Measurements from ENCODE around the gene XAGE2. TPM values are rescaled to one million over a fixed set of nuclear protein-coding genes. Genes with fewer than 3 reads are reported as not detected.
"Not testable (repeated sequence)": the region's sequence is repeated elsewhere in the genome, so short reads cannot be mapped to it uniquely, and the experiment has no call there.

XAGE2 gene
- total RNA-seq (ENCODE audit: low replicate concordance): not detected in 2 replicates

- DNase-seq (ENCODE audit: low read depth): no peak
- TF ChIP-seq, protein P1, sequence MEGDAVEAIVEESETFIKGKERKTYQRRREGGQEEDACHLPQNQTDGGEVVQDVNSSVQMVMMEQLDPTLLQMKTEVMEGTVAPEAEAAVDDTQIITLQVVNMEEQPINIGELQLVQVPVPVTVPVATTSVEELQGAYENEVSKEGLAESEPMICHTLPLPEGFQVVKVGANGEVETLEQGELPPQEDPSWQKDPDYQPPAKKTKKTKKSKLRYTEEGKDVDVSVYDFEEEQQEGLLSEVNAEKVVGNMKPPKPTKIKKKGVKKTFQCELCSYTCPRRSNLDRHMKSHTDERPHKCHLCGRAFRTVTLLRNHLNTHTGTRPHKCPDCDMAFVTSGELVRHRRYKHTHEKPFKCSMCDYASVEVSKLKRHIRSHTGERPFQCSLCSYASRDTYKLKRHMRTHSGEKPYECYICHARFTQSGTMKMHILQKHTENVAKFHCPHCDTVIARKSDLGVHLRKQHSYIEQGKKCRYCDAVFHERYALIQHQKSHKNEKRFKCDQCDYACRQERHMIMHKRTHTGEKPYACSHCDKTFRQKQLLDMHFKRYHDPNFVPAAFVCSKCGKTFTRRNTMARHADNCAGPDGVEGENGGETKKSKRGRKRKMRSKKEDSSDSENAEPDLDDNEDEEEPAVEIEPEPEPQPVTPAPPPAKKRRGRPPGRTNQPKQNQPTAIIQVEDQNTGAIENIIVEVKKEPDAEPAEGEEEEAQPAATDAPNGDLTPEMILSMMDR (IDR thresholded peaks at IDR 0.05; ENCODE audit: insufficient read depth, low read length): no peak
- H3K4me3 ChIP-seq (ENCODE audit: low read depth, low read length): no peak within 1 kb of the TSS
These were observed at the start of gene XAGE2 for GRCh38 chrX:52368368-52369055. TSS of gene XAGE2 (plus strand) at chrX:52369021. CDS start at chrX:52370015, 994 bp downstream.

GRCh38 chrX:52337410-52337809 lies 31.4 kb upstream of the XAGE2 start:
- H3K4me3 ChIP-seq (ENCODE audit: low read depth, low read length): no peak overlapping the region
- DNase-seq (ENCODE audit: low read depth): no peak
- TF ChIP-seq, protein P1 (IDR thresholded peaks at IDR 0.05; ENCODE audit: insufficient read depth, low read length): no peak

DNA sequence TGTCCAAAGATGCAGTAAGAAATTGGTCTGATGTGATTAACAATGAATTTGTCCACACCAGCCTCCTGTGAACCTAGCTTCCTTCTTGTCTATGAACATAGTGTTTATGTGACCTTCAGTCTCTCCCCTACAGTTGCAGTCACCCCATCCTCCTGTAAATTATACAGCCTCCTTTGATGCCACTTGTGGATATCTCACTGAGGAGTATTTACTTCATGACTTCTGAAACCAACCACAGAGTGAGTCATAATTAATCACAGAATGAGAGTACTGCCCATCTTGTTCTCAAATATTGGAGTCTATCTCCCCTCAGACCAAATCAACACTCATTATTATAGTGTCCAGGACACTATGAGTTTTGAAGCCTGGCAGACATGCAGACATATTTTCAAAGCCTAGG lies 27.3 kb upstream of the XAGE2 start:
- TF ChIP-seq, protein P1 (IDR thresholded peaks at IDR 0.05; ENCODE audit: insufficient read depth, low read length): no peak
- DNase-seq (ENCODE audit: low read depth): no peak
- no peak overlapping the region for H3K4me3 ChIP-seq (ENCODE audit: low read depth, low read length)

- not testable (repeated sequence) for DNase-seq (ENCODE audit: low read depth); H3K4me3 ChIP-seq (ENCODE audit: low read depth, low read length)
These were observed 25.7 kb upstream of the XAGE2 start for GRCh38 chrX:52343131-52343530.

DNA sequence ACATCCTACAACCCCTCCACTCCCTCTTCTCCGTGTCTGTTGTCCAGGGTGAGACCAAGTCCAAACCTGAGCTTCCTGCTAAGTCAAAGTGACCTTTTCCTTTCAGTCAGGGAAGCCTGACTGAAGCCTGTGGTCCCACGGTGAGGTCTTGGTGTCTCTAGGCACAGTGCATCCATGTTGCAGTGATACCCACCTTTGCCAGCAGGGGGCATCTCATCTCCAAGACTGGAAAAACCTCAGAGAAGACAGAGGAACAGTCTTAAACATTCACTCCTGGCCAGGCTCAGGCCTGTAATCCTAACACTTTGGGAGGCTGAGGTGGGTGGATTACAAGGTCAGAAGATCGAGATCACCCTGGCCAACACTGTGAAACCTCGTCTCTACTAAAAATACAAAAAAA lies 23.4 kb upstream of the XAGE2 start:
- peak; percentile 60 for DNase-seq (ENCODE audit: low read depth)
- TF ChIP-seq, protein P1 (IDR thresholded peaks at IDR 0.05; ENCODE audit: insufficient read depth, low read length): peak; percentile 62
- not testable (repeated sequence) for H3K4me3 ChIP-seq (ENCODE audit: low read depth, low read length)

GRCh38 chrX:52346174-52347165 lies 22.4 kb upstream of the XAGE2 start:
- no peak for DNase-seq (ENCODE audit: low read depth)
- TF ChIP-seq, protein P1 (IDR thresholded peaks at IDR 0.05; ENCODE audit: insufficient read depth, low read length): no peak
- H3K4me3 ChIP-seq (ENCODE audit: low read depth, low read length): no peak overlapping the region

GRCh38 chrX:52349681-52350080 lies 19.1 kb upstream of the XAGE2 start:
- TF ChIP-seq, protein P1 (IDR thresholded peaks at IDR 0.05; ENCODE audit: insufficient read depth, low read length): no peak
- no peak overlapping the region for H3K4me3 ChIP-seq (ENCODE audit: low read depth, low read length)

More at GRCh38 chrX:52349681-52350080, 19.1 kb upstream of the XAGE2 start:
- no peak for DNase-seq (ENCODE audit: low read depth)

Data from fibroblast of the aortic adventitia (primary cell).